GM12878 (cell line): ENCODE data around the gene GRAMD1A. TPM values are rescaled to one million over a fixed set of nuclear protein-coding genes. Genes with fewer than 3 reads are reported as not detected.

ENCODE experiments used
- ATAC-seq: fragments of 200-7000 bp; cut with Tn5 transposase; 3 replicates; pipeline ENCODE4 v1.9.1; 2020; ENCODE audit warnings: mild to moderate bottlenecking, moderate library complexity
- BruUV-seq: library from RNA; stranded (reverse); fragments of 400-500 nt; replicated peaks from 2 replicates; lab custom pipeline; 2021; lab: Mats Ljungman, UMichigan
- CTCF ChIA-PET: fragments of 300-600 bp; sonication (Branson Sonifier 250); formaldehyde crosslinking; extraction: SDS; loops from one replicate; lab custom pipeline; 2021; ENCODE audit warnings: inconsistent platforms; lab: Yijun Ruan, JAX
- POLR2A ChIA-PET: fragments of 350-600 bp; formaldehyde crosslinking; extraction: SDS; loops from one replicate; lab custom pipeline; 2021; ENCODE audit warnings: inconsistent platforms; lab: Charles Lee
- RAD21 ChIA-PET: fragments of 300-600 bp; sonication (Branson Sonifier 250); formaldehyde crosslinking; loops from one replicate; lab custom pipeline; 2023; ENCODE audit warnings: antibody characterized with exemption; ENCODE audit not compliant: unreplicated experiment; lab: Charles Lee
- SMC1A ChIA-PET: fragments of 300-600 bp; sonication (Branson Sonifier 250); formaldehyde crosslinking; loops from one replicate; lab custom pipeline; 2023; ENCODE audit not compliant: unreplicated experiment, uncharacterized antibody; lab: Charles Lee
- DNase-seq: peaks from one replicate; pipeline ENCODE4 v3.0.0-alpha.2; 2011; ENCODE audit warnings: low read depth, low spot score
- FAIRE-seq: peaks from 3 replicates; lab custom pipeline; 2011; peaks lifted over from hg19 to GRCh38; lab: Jason Lieb, UNC
- H2AFZ ChIP-seq: 2 replicates; pipeline ENCODE4 v1.6.0; 2011; ENCODE audit warnings: low read depth, low read length, control low read depth; ENCODE audit not compliant: control insufficient read depth
- H3K27ac ChIP-seq: 2 replicates; pipeline ENCODE4 v1.5.1; 2011; ENCODE audit warnings: control low read depth; ENCODE audit not compliant: control insufficient read depth, insufficient read depth
- H3K27me3 ChIP-seq, 2 experiments: replicated peaks in 1 of 2; 2 replicates each; pipeline versions ENCODE4 v1.6.0 to v1.6.1; 2011; ENCODE audit warnings: low read length in 1 of 2; ENCODE audit not compliant: control insufficient read depth in 2 of 2, insufficient read depth in 2 of 2
- H3K36me3 ChIP-seq, 2 experiments: 2 replicates each; pipeline ENCODE4 v1.5.1; 2011; ENCODE audit warnings: low read length in 1 of 2; ENCODE audit not compliant: control insufficient read depth in 2 of 2, insufficient read depth in 2 of 2
- H3K4me1 ChIP-seq: 2 replicates; pipeline ENCODE4 v1.6.1; 2011; ENCODE audit warnings: mild to moderate bottlenecking, low read length, moderate library complexity, mixed read lengths; ENCODE audit not compliant: control insufficient read depth, insufficient read depth
- H3K4me2 ChIP-seq: 2 replicates; pipeline ENCODE4 v1.6.0; 2011; ENCODE audit warnings: control low read depth; ENCODE audit not compliant: control insufficient read depth, insufficient read depth
- H3K4me3 ChIP-seq: fragments of 200-600 bp; sonication (generic); 2 replicates; pipeline ENCODE4 v1.5.1; 2016
- H3K79me2 ChIP-seq: 2 replicates; pipeline ENCODE4 v1.6.0; 2011; ENCODE audit warnings: low read length; ENCODE audit not compliant: control insufficient read depth, insufficient read depth
- H3K9ac ChIP-seq: 2 replicates; pipeline ENCODE4 v1.8.0; 2011; ENCODE audit warnings: low read length, control low read depth, mixed read lengths; ENCODE audit not compliant: control insufficient read depth, insufficient read depth
- H3K9me3 ChIP-seq: replicated peaks from 3 replicates; pipeline ENCODE4 v1.5.1; 2011; ENCODE audit warnings: mild to moderate bottlenecking, low read length; ENCODE audit not compliant: control insufficient read depth, insufficient read depth
- H4K20me1 ChIP-seq: 2 replicates; pipeline ENCODE4 v1.6.0; 2011; ENCODE audit not compliant: control insufficient read depth, insufficient read depth
- ATF3 ChIP-seq: IDR thresholded peaks from 2 replicates; pipeline ENCODE4 v1.6.1; 2011; ENCODE audit warnings: low read depth, mild to moderate bottlenecking, low read length, moderate library complexity, borderline replicate concordance; ENCODE audit errors: extremely low read depth
- CREM ChIP-seq: IDR thresholded peaks from 2 replicates; pipeline ENCODE4 v1.6.1; 2014; ENCODE audit warnings: antibody characterized with exemption, low read depth
- EGR1 ChIP-seq, 2 experiments: IDR thresholded peaks; 1 replicate in 1 of 2; 2 replicates in 1 of 2; pipeline ENCODE4 v1.6.1; 2011 to 2012; ENCODE audit warnings: low read depth in 2 of 2, low read length in 2 of 2, borderline replicate concordance in 1 of 2, mild to moderate bottlenecking in 1 of 2, moderate library complexity in 1 of 2
- ESRRA ChIP-seq: IDR thresholded peaks from 2 replicates; pipeline ENCODE4 v1.6.1; 2012; ENCODE audit warnings: mild to moderate bottlenecking, low read length, improper control_type of control experiment
- FOXK2 ChIP-seq: fragments of 450-650 bp; IDR thresholded peaks from 2 replicates; pipeline ENCODE4 v1.6.1; 2017; ENCODE audit warnings: mild to moderate bottlenecking, moderate library complexity
- GABPA ChIP-seq: IDR thresholded peaks from 2 replicates; pipeline ENCODE4 v1.6.1; 2014; ENCODE audit warnings: antibody characterized with exemption, low read depth, mild to moderate bottlenecking, inconsistent platforms
- IRF4 ChIP-seq: IDR thresholded peaks from 2 replicates; pipeline ENCODE4 v1.6.1; 2011; ENCODE audit warnings: low read depth, low read length
- MYC ChIP-seq: IDR thresholded peaks from 2 replicates; pipeline ENCODE4 v1.6.1; 2011; ENCODE audit warnings: mild to moderate bottlenecking, low read length, moderate library complexity, inconsistent platforms; ENCODE audit not compliant: insufficient read depth, insufficient replicate concordance, insufficient read length, severe bottlenecking
- NFYB ChIP-seq: IDR thresholded peaks from 2 replicates; pipeline ENCODE4 v1.6.1; 2011; ENCODE audit warnings: low read depth, mild to moderate bottlenecking, low read length, improper control_type of control experiment, moderate library complexity; ENCODE audit not compliant: insufficient read depth
- PRDM15 ChIP-seq: fragments of 450-650 bp; formaldehyde crosslinking; IDR thresholded peaks from 2 replicates; pipeline ENCODE4 v1.4.0; 2020; ENCODE audit warnings: mild to moderate bottlenecking, moderate library complexity
- SMARCA5 ChIP-seq: fragments of 450-650 bp; IDR thresholded peaks from 2 replicates; pipeline ENCODE4 v1.6.1; 2017; ENCODE audit warnings: mild to moderate bottlenecking
- TCF7 ChIP-seq: IDR thresholded peaks from 2 replicates; pipeline ENCODE4 v1.6.1; 2014; ENCODE audit warnings: antibody characterized with exemption, borderline replicate concordance
- USF2 ChIP-seq: IDR thresholded peaks from 2 replicates; pipeline ENCODE4 v1.6.1; 2011; ENCODE audit warnings: low read depth, low read length, improper control_type of control experiment, borderline replicate concordance
- WRNIP1 ChIP-seq: IDR thresholded peaks from 2 replicates; pipeline ENCODE4 v1.6.1; 2011; ENCODE audit warnings: low read depth, low read length, improper control_type of control experiment, borderline replicate concordance
- WGBS: methylation state at CpG from one replicate; pipeline ENCODE4 v1.1.6; 2016; ENCODE audit warnings: low lambda C conversion rate; ENCODE audit not compliant: insufficient replicate concordance, insufficient coverage; ENCODE audit errors: missing lambda C conversion rate; 5-methylcytosine and 5-hydroxymethylcytosine counted together
- in situ Hi-C: fragments of 300-500 bp; cut with MboI; formaldehyde crosslinking; loops from 9 replicates; pipeline ENCODE4 v1.14.3; 2018; ENCODE audit warnings: mixed read lengths
- intact Hi-C: fragments of 100-400 bp; cut with micrococcal nuclease; formaldehyde crosslinking; loops from one replicate; pipeline ENCODE4 v1.14.2; 2022; ENCODE audit not compliant: unreplicated experiment
- polyA plus RNA-seq, 11 experiments: library from polyadenylated mRNA; depleted of rRNA in 4 of 11; unstranded in 6 of 11; stranded (reverse) in 5 of 11; fragments of >200 nt; fragmentation: Nextera tagmentation in 4 of 11; fragmentation: Illumina TruSeq in 1 of 11; extraction: Ambion mirVana in 4 of 11; extraction: Trizol in 1 of 11; gene quantifications; 1 replicate in 1 of 11; 2 replicates in 10 of 11; pipeline versions ENCODE4 v1.2.1 to v1.2.3, GENCODE V29; 2011 to 2016; ENCODE audit warnings: inconsistent platforms in 2 of 11, missing spikeins in 2 of 11, low read depth in 1 of 11
- total RNA-seq, 4 experiments: library from RNA; depleted of rRNA in 3 of 4; stranded (reverse); fragments of >200 nt in 3 of 4; fragmentation: Illumina TruSeq in 1 of 4; extraction: Trizol in 1 of 4; gene quantifications; 2 replicates each; pipeline versions ENCODE4 v1.2.1 to v1.2.3, GENCODE V29; 2013 to 2021

The GRAMD1A gene
- total and polyA plus RNA-seq, 10 of the 15 experiments (the other 5 are each of a cell fraction or from before 2014, with no cell fraction given): 0.79 to 73.6 (median 35.3) TPM

DNA sequence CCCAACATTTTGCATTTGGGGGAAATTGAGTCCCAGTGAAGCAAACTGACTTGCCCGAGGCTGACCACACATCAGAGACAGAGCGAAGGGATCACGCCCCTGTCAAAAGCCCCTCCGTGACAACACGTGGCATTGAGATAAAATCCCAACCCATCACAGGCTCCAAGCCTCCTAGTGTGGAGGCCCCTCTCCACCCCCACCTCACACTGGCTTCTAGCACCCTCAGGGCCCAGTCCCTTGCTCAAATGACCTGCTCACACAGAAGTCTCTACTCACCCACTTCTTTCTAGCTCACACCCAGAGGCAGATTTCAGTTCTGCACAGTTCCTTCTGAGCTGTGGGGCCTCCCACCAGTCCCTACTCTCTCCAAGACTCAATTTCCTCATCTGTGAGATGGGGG lies 51.7 kb downstream of the GRAMD1A start:
- 22% methylated on average over 5 of the region's 5 CpGs for WGBS
- H3K4me3 ChIP-seq: no peak overlapping the region
- no TSS peak for BruUV-seq
- H3K27me3 ChIP-seq: no peaks in the 10 kb centered on the region; a peak in 1 of 4 replicates
- no peaks in the 10 kb centered on the region for H3K79me2 ChIP-seq
- TF ChIP-seq ATF3 (no peak), NFYB (no peak), IRF4 (no peak), SMARCA5 (no peak), FOXK2 (no peak), TCF7 (no peak), USF2 (no peak), EGR1 (IDR thresholded peaks at IDR 0.05; ENCODE audit: borderline replicate concordance in 1 of 2, low read depth in 2 of 2, low read length in 2 of 2) (no peak), ESRRA (no peak), CREM (no peak), PRDM15 (no peak), GABPA (no peak), MYC (no peak), WRNIP1 (no peak)
- SMC1A ChIA-PET: interaction anchor here (0.6 kb wide), 1 partner anchor 10 kb away, joined by 3 read pairs; no protein-coding TSS in a partner anchor
- CTCF ChIA-PET: interaction anchor here (0.9 to 1.5 kb wide), 2 partner anchors 15 to 40 kb away, joined by 4 read pairs; no protein-coding TSS in a partner anchor
- no peak overlapping the region for H3K27ac ChIP-seq
- DNase-seq (no peak), FAIRE-seq (no peak), ATAC-seq (no peak)
- no peaks in the 10 kb centered on the region for H3K4me1 ChIP-seq
- in situ Hi-C loops: no loop called here
- H3K9ac ChIP-seq: no peak overlapping the region
- RAD21 ChIA-PET: no interaction called here
- intact Hi-C loops: no loop called here
- POLR2A ChIA-PET: no interaction called here
- no peaks in the 10 kb centered on the region for H3K36me3 ChIP-seq
- H2AFZ ChIP-seq: no peak overlapping the region
- no peak overlapping the region for H3K4me2 ChIP-seq
- H3K9me3 ChIP-seq: no peaks in the 10 kb centered on the region
- H4K20me1 ChIP-seq: no peaks in the 10 kb centered on the region
